ENCODE data around the gene TRIM9.

Gene TRIM9

GRCh38 chr14:50970886-50971781, 123.8 kb downstream of the TRIM9 start:
- H3K4me3 ChIP-seq (ENCODE audit: control insufficient read depth, low read depth, low read length), result no peak overlapping the region
- TF ChIP-seq CTCF (conservative IDR thresholded peaks at IDR 0.05; ENCODE audit: control insufficient read depth, insufficient read depth, low read depth, low read length), result no peak
- DNase-seq (ENCODE audit: low read depth), result no peak

- DNase-seq (ENCODE audit: low read depth), result no peak
- no peak for TF ChIP-seq CTCF (conservative IDR thresholded peaks at IDR 0.05; ENCODE audit: control insufficient read depth, insufficient read depth, low read depth, low read length)
- H3K4me3 ChIP-seq (ENCODE audit: control insufficient read depth, low read depth, low read length), result no peak overlapping the region
Measured at GRCh38 chr14:50967790-50968189, 127.1 kb downstream of the TRIM9 start.

GRCh38 chr14:50967103-50967502, 127.8 kb downstream of the TRIM9 start:
- DNase-seq (ENCODE audit: low read depth), result no peak

GRCh38 chr14:50964683-50965390, 130.1 kb downstream of the TRIM9 start:
- no peak overlapping the region for H3K4me3 ChIP-seq (ENCODE audit: control insufficient read depth, low read depth, low read length)
- TF ChIP-seq CTCF (conservative IDR thresholded peaks at IDR 0.05; ENCODE audit: control insufficient read depth, insufficient read depth, low read depth, low read length), result no peak
- DNase-seq (ENCODE audit: low read depth), result peak; percentile 95

More at GRCh38 chr14:50967103-50967502, 127.8 kb downstream of the TRIM9 start:
- no peak for TF ChIP-seq CTCF (conservative IDR thresholded peaks at IDR 0.05; ENCODE audit: control insufficient read depth, insufficient read depth, low read depth, low read length)
- no peak overlapping the region for H3K4me3 ChIP-seq (ENCODE audit: control insufficient read depth, low read depth, low read length)

GRCh38 chr14:50963919-50964318, 131.0 kb downstream of the TRIM9 start:
- no peak for DNase-seq (ENCODE audit: low read depth)
- no peak for TF ChIP-seq CTCF (conservative IDR thresholded peaks at IDR 0.05; ENCODE audit: control insufficient read depth, insufficient read depth, low read depth, low read length)
- H3K4me3 ChIP-seq (ENCODE audit: control insufficient read depth, low read depth, low read length), result no peak overlapping the region

GRCh38 chr14:50961605-50962221, 133.2 kb downstream of the TRIM9 start:
- TF ChIP-seq CTCF (conservative IDR thresholded peaks at IDR 0.05; ENCODE audit: control insufficient read depth, insufficient read depth, low read depth, low read length), result no peak
- H3K4me3 ChIP-seq (ENCODE audit: control insufficient read depth, low read depth, low read length), result peak overlapping the region; percentile 5
- DNase-seq (ENCODE audit: low read depth), result peak; percentile 95
